Gastroesophageal sphincter (tissue), 3 donors: ENCODE data around the gene MAZ.

ENCODE experiments used
- CTCF ChIP-seq, 4 experiments: fragments of 200-600 bp in 2 of 4; fragments of 450-650 bp in 2 of 4; sonication (generic) in 1 of 4; IDR thresholded peaks; one replicate each; pipeline ENCODE4 v1.5.1; 2017 to 2019; ENCODE audit warnings: antibody characterized with exemption in 4 of 4, mild to moderate bottlenecking in 2 of 4, moderate library complexity in 2 of 4
- EP300 ChIP-seq: sonication (generic); formaldehyde crosslinking; IDR thresholded peaks from one replicate; pipeline ENCODE4 v1.6.1; 2017; ENCODE audit warnings: antibody characterized with exemption, mild to moderate bottlenecking
- POLR2A ChIP-seq, 2 donors: fragments of 450-650 bp; IDR thresholded peaks; one replicate each; pipeline ENCODE4 v1.6.1; 2017; ENCODE audit warnings: antibody characterized with exemption in 2 of 2, mild to moderate bottlenecking in 2 of 2, moderate library complexity in 1 of 2
- POLR2AphosphoS5 ChIP-seq: sonication (generic); formaldehyde crosslinking; IDR thresholded peaks from one replicate; pipeline ENCODE4 v1.6.1; 2017; ENCODE audit warnings: antibody characterized with exemption

- TF ChIP-seq CTCF (IDR thresholded peaks at IDR 0.05) (no peak), EP300 (no peak), POLR2A (IDR thresholded peaks at IDR 0.05) (no peak), POLR2AphosphoS5 (no peak)
Measured at GRCh38 chr16:29777576-29778350, 28.6 kb upstream of the MAZ start, which contains the start of gene ZG16.
